Suprapubic skin (tissue), 4 donors: ENCODE data around the gene TAF5. TPM values are rescaled to one million over a fixed set of nuclear protein-coding genes. Genes with fewer than 3 reads are reported as not detected.
A peak's percentile ranks its signal among the peaks of the same experiment; 100 is the strongest.

Source experiments
- DNase-seq, 2 donors: peaks; one replicate each; pipeline ENCODE4 v3.0.0-alpha.2; 2019; ENCODE audit warnings: low spot score in 2 of 2
- H3K27ac ChIP-seq: fragments of 200-600 bp; sonication (generic); one replicate; pipeline ENCODE4 v1.5.1; 2019
- H3K27me3 ChIP-seq: fragments of 200-600 bp; sonication (generic); one replicate; pipeline ENCODE4 v1.5.1; 2019
- H3K36me3 ChIP-seq: fragments of 200-600 bp; sonication (generic); one replicate; pipeline ENCODE4 v1.5.1; 2019
- H3K4me1 ChIP-seq: fragments of 200-600 bp; sonication (generic); one replicate; pipeline ENCODE4 v1.5.1; 2019
- H3K4me3 ChIP-seq: fragments of 200-600 bp; sonication (generic); one replicate; pipeline ENCODE4 v1.5.1; 2019; ENCODE audit warnings: mild to moderate bottlenecking
- H3K9me3 ChIP-seq: fragments of 200-600 bp; sonication (generic); one replicate; pipeline ENCODE4 v1.5.1; 2019
- EP300 ChIP-seq: sonication (generic); formaldehyde crosslinking; IDR thresholded peaks from one replicate; pipeline ENCODE4 v1.6.1; 2017; ENCODE audit warnings: antibody characterized with exemption
- POLR2A ChIP-seq, 2 donors: fragments of 450-650 bp; IDR thresholded peaks; one replicate each; pipeline ENCODE4 v1.6.1; 2017; ENCODE audit warnings: antibody characterized with exemption in 2 of 2, mild to moderate bottlenecking in 2 of 2, moderate library complexity in 2 of 2
- POLR2AphosphoS5 ChIP-seq, 3 donors: sonication (generic); formaldehyde crosslinking; IDR thresholded peaks; one replicate each; pipeline ENCODE4 v1.6.1; 2017; ENCODE audit warnings: antibody characterized with exemption in 3 of 3
- WGBS: methylation state at CpG from one replicate; pipeline ENCODE4 v1.1.5; 2018; 5-methylcytosine and 5-hydroxymethylcytosine counted together
- total RNA-seq, 4 donors: library from RNA; depleted of rRNA; stranded (reverse); fragments of >200 nt; gene quantifications; one replicate each; pipeline ENCODE4 v1.1.0, GENCODE V29; 2016
- TF ChIP-seq, protein P1 (sequence below), 2 donors: fragments of 200-600 bp in 1 of 2; fragments of 450-650 bp in 1 of 2; sonication (generic) in 1 of 2; IDR thresholded peaks; one replicate each; pipeline ENCODE4 v1.5.1; 2016 to 2019; ENCODE audit warnings: antibody characterized with exemption in 2 of 2, mild to moderate bottlenecking in 1 of 2, moderate library complexity in 1 of 2

Gene TAF5
- total RNA-seq, 4 donors from 2014 or later: 3.6 to 5.4 (median 4.1) TPM

DNA sequence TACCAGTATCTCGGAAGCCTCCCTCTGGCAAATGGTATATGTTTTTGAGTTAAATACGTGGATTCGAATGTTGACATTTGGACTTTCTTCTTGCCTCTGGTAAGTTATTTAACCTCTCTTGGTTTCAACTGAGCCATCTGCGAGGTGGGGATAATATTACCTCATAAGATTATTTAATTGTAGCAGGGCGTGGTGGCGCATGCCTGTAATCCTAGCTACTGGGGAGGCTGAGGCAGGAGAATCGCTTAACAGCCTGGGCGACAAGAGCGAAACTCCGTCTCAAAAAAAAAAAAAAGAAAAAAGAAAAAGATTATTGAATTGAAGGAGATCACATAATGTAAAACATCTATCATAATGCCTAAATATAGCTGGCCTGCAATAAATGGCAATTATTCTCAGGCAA, 396 bp upstream of the TAF5 start:
- WGBS: 47% methylated on average over 10 of the region's 10 CpGs
- no peak for DNase-seq
- no peaks in the 10 kb centered on the region for H3K9me3 ChIP-seq
- H3K4me3 ChIP-seq: peak overlapping the region; percentile 91
- H3K27ac ChIP-seq: peak overlapping the region; percentile 91
- no peaks in the 10 kb centered on the region for H3K27me3 ChIP-seq
- no peak for TF ChIP-seq EP300
- no peak for TF ChIP-seq POLR2A (IDR thresholded peaks at IDR 0.05)
- TF ChIP-seq, protein P1, sequence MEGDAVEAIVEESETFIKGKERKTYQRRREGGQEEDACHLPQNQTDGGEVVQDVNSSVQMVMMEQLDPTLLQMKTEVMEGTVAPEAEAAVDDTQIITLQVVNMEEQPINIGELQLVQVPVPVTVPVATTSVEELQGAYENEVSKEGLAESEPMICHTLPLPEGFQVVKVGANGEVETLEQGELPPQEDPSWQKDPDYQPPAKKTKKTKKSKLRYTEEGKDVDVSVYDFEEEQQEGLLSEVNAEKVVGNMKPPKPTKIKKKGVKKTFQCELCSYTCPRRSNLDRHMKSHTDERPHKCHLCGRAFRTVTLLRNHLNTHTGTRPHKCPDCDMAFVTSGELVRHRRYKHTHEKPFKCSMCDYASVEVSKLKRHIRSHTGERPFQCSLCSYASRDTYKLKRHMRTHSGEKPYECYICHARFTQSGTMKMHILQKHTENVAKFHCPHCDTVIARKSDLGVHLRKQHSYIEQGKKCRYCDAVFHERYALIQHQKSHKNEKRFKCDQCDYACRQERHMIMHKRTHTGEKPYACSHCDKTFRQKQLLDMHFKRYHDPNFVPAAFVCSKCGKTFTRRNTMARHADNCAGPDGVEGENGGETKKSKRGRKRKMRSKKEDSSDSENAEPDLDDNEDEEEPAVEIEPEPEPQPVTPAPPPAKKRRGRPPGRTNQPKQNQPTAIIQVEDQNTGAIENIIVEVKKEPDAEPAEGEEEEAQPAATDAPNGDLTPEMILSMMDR (IDR thresholded peaks at IDR 0.05): no peak
- no peak for TF ChIP-seq POLR2AphosphoS5 (IDR thresholded peaks at IDR 0.05)
- no peaks in the 10 kb centered on the region for H3K36me3 ChIP-seq
- H3K4me1 ChIP-seq: peaks cover 12% of the 10 kb centered on the region

DNA sequence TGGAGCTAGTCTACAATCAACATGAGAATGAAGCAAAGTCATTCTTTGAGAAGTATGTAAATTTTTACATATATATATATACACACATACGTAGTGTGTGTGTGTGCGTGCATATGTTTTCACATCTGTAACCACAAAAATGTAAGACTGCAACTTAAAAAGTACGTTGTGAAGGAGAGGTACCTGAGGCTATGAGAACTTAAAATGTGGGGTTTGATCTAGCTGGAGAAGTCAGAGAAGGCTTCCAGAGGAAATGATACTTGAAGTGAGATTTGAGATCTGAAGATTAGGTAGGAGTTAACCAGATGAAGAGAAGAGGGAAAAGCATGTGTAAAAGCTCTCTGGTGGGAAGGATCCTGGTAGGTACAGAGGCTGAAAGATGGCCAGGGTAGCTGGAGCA, 5.8 kb downstream of the TAF5 start:
- TF ChIP-seq POLR2AphosphoS5 (IDR thresholded peaks at IDR 0.05) (no peak), POLR2A (IDR thresholded peaks at IDR 0.05) (no peak), EP300 (no peak)
- TF ChIP-seq, protein P1 (IDR thresholded peaks at IDR 0.05): no peak
- no peak overlapping the region for H3K4me3 ChIP-seq
- H3K9me3 ChIP-seq: no peaks in the 10 kb centered on the region
- WGBS: 85% methylated on average over 3 of the region's 3 CpGs
- H3K27me3 ChIP-seq: no peaks in the 10 kb centered on the region
- peaks cover 12% of the 10 kb centered on the region for H3K4me1 ChIP-seq
- H3K27ac ChIP-seq: no peak overlapping the region
- no peak for DNase-seq
- H3K36me3 ChIP-seq: peaks cover 42% of the 10 kb centered on the region

GRCh38 chr10:103374263-103374662, 6.5 kb downstream of the TAF5 start:
- Histone ChIP-seq H3K4me3 (no peak overlapping the region), H3K36me3 (peaks cover 49% of the 10 kb centered on the region), H3K27me3 (no peaks in the 10 kb centered on the region), H3K27ac (no peak overlapping the region), H3K4me1 (peaks cover 6% of the 10 kb centered on the region), H3K9me3 (no peaks in the 10 kb centered on the region)
- TF ChIP-seq EP300: no peak
- no peak for TF ChIP-seq POLR2AphosphoS5 (IDR thresholded peaks at IDR 0.05)
- no peak for TF ChIP-seq POLR2A (IDR thresholded peaks at IDR 0.05)
- TF ChIP-seq, protein P1 (IDR thresholded peaks at IDR 0.05): no peak
- WGBS: 96% methylated on average over 5 of the region's 5 CpGs
- no peak for DNase-seq

DNA sequence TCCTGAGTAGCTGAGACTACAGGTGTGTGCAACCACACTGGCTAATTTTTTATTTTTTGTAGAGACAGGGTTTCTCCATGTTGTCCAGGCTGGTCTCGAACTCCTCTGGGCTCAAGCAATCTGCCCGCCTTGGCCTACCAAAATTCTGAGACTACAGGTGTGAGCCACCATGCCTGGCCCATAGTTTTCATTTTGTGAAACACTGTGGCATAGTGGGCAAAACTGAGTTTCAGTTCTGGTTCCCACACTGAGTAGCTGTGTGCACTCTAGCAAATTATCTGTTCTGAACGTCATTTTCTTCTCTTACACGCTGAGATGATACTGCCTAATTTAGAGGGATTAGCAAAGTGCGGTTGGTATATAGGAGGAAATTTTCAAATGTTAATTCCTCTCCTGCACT, 15.0 kb downstream of the TAF5 start:
- Histone ChIP-seq H3K27me3 (no peaks in the 10 kb centered on the region), H3K9me3 (no peaks in the 10 kb centered on the region), H3K4me1 (no peaks in the 10 kb centered on the region), H3K27ac (no peak overlapping the region), H3K36me3 (peaks cover 81% of the 10 kb centered on the region), H3K4me3 (no peak overlapping the region)
- WGBS: 87% methylated on average over 5 of the region's 5 CpGs
- no peak for DNase-seq
- TF ChIP-seq POLR2A (IDR thresholded peaks at IDR 0.05) (no peak), EP300 (no peak), POLR2AphosphoS5 (IDR thresholded peaks at IDR 0.05) (no peak)
- TF ChIP-seq, protein P1 (IDR thresholded peaks at IDR 0.05): no peak

DNA sequence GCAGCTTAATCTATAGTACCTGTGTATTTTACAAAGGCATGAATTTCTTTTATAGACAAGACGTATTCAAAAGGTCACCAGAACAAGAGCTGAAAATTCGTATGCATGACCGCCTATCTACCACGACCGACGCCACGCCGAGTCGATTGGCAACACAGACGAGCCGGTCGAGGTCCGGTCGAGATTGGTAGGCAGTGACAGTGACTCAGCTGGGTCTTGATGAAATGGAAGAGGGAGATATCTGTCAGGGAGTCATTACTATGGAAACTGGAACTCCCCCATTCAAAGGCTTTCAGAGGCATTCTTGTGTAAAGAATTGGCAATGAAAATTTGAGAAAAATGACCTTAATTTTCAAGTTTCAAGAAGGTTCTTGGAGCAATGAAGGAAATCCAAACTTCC, 26.4 kb downstream of the TAF5 start:
- H3K36me3 ChIP-seq: peaks cover 33% of the 10 kb centered on the region
- no peak overlapping the region for H3K27ac ChIP-seq
- no peak overlapping the region for H3K4me3 ChIP-seq
- TF ChIP-seq EP300 (no peak), POLR2AphosphoS5 (IDR thresholded peaks at IDR 0.05) (no peak), POLR2A (IDR thresholded peaks at IDR 0.05) (no peak)
- TF ChIP-seq, protein P1 (IDR thresholded peaks at IDR 0.05): no peak
- 91% methylated on average over 14 of the region's 14 CpGs for WGBS
- DNase-seq: no peak
- H3K9me3 ChIP-seq: no peaks in the 10 kb centered on the region
- H3K4me1 ChIP-seq: peaks cover 40% of the 10 kb centered on the region
- H3K27me3 ChIP-seq: no peaks in the 10 kb centered on the region
